NCI-H187 (cell line): ENCODE measurements around the gene S100A4.
"Not testable (repeated sequence)": the region's sequence is repeated elsewhere in the genome, so short reads cannot be mapped to it uniquely, and the experiment has no call there.

Source experiments
- DNase-seq, 2 experiments: peaks; one replicate each; lab custom pipeline; 2025; lab: John Stamatoyannopoulos, UW

The S100A4 gene

GRCh38 chr1:153567621-153568366 is 22.2 kb upstream of the S100A4 start:
- DNase-seq: no peak

GRCh38 chr1:153566414-153567371 is 21.1 kb upstream of the S100A4 start:
- peak; percentile 74 to 81 for DNase-seq

DNA sequence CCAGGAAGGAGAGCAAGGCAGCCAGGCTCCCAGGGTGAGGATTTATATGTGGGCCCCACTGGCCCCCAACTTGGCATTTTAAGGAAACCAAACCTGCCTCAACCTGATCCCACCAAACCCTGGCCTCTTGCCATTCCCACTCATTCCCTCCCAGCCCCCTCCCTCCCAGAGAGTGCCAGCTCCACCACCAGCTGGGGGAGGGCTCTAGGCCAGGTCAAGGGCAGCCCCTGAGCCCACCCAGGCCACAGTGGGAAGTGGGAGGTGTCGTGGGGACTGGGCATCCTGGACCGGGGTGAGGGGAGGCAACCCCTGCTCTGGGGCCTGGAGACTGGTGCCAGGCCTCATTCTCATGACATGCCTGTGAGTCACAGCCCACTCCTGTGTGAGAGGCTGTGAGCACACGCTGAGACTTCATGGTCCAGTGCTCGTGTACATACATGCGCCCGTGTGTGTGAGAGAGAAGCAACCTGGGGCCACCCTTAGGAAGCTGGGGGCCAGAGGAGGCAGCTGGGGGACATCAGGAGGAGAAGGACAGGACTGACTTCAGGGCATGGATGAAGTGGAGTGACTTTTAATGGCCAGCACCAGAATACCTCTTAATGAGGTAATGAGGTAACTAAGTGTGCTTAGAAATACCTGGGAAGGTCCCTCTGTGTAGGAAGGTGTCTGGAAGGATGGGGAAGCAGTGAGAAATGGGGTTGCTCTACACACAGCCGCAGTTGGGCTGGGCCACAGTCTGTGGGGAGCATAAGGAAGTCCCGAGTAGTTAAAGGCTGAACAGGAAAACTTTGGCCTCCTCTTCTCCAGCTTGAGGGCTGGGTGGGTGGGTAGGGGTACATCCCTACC is 20.1 kb upstream of the S100A4 start, which contains the start of gene S100A2:
Gene S100A2 (minus strand): TSS at position 316 of the 846 bp plus-strand sequence. CDS start 1,967 bp downstream, outside the sequence.
- DNase-seq: peak; percentile 36 to 51

GRCh38 chr1:153563991-153564390 is 18.4 kb upstream of the S100A4 start:
- no peak for DNase-seq

- DNase-seq: no peak
These were observed 17.9 kb upstream of the S100A4 start for GRCh38 chr1:153563483-153563901.

GRCh38 chr1:153562021-153562420 is 16.4 kb upstream of the S100A4 start:
- DNase-seq: not testable (repeated sequence)

DNA sequence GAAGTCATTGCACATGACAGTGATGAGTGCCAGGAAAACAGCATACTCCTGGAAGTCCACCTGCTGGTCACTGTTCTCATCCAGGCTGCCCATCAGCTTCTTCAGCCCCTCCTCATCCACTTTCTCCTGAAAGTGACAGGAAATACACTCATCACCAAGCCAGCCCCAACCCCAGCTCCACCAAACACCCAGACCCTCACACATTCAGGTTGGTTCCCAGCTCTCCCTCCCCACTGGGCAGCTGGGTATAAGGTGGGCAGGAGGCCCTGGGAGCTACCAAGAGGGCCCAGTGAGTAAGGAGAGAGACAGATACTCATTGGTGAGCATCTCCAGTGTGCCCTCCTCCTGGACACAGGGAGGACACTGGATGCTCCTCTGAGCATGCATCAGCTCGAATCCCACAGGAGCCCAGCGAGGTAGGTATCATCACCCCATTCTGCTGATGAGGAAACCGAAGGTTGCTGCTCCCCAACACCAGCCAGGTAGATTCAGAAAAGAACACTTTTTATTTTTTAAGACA is 15.9 kb upstream of the S100A4 start:
- no peak for DNase-seq

- DNase-seq: no peak
These were observed 15.3 kb upstream of the S100A4 start for GRCh38 chr1:153560771-153561465.

- DNase-seq: no peak
These were observed 14.6 kb upstream of the S100A4 start for GRCh38 chr1:153560241-153560640.

DNA sequence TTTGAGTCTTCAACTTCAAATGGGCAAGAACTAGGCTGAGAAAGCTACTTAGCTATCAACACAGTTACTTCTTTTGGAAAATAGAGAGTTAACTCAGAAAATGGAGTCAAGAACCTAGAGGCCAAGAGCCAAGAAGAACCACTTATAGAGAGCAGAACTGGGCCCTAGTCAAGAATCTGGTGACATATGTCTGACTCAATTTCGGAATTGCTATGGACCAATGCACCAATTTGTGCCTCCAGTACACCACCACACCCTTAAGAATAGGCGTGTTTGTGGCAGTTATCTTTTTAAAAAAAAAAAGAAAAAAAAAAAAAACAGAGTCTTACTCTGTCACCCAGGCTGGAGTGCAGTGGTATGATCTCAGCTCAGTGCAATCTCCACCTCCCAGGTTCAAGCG is 12.3 kb upstream of the S100A4 start:
- no peak for DNase-seq

DNA sequence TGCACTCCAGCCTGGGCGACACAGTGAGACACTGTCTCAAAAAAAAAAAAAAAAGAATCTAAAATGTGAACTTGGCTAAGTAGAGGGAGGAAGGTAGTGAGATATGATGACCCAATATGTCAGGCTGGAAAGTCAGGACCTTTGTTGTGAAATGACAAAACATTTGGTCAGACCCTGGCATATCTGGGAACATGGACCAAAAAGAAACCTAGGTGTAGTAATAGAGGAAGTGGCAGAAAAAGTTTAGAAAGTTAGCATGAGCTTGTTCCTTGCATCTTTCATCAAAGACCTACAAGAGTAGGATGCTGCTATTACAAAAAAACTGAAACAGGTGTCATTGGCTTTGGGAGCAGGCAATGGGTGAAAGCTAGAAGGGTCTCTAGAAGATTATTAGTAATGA is 10.7 kb upstream of the S100A4 start:
- DNase-seq: no peak

DNA sequence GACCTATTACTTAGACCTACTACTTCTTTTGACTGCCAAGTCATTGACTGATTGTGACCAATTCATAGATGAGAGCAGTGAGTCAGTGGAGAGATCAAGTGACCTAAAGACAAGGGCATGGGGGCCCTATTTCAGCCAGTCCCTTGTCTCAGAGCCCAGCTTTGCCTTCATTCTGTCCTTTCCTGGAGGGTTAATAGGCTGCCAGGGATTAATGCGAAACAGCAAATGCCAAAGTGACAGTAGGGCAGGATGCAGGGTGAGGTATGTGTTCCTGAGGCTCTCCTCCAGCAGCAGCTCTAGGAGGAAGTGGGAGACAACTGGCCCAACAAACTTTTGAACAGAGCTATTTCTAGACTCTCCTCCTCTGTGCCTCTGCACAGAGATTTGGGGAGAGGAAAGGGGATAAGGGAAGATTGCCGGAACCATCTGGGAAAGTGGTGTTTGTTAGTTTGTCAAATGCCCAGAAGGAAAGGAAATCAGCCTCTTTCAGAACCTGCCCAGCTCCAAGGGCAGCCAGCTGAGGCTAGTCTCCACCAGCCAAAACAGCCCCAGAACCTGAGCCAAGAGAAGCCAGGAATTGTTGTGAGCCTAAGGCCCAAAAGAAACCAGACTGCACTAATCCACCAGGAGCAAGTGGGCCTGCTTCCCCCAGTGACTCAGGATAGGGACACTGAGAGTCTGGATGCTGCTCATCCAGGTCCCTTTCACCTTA is 8.4 kb upstream of the S100A4 start:
- DNase-seq: no peak

DNA sequence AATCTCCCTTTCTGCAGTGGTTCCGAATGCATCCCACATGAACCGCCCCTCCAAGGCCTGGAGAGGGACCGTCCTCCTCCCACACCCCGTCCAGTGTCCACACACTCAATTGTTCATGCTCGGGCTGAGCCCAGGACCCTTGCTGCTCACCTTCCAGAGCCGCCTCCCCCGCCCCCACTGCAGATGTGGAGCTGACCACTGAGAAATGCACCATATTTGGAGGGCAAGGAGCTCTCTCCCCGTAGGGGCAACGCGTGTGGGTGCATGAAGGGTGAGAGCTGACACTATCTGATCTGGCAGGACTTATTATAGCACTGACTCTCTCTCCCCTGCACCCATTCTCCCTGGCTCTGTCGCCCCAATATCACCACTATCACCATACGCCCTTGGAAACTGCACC is 7.5 kb upstream of the S100A4 start:
- DNase-seq: no peak

DNA sequence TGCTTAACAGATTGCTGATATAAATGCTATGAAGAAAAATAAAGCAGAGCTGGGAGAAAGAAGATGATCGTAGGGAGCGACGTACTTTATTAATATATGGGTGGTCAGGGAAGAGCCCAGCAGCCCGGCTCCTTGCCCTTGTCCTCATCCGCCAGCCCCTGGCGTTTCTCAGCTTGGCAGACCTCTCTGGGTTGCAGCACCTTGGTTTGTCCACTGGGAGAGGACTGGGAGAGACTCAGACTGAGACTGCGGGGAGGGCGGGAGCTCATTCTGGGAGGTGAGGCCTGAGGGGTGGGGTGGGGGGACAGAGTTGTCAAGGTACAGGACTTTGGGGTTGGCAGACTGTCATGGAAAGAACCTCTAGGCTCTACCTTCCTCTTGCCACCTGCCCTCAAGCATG is 6.7 kb upstream of the S100A4 start:
- no peak for DNase-seq

DNA sequence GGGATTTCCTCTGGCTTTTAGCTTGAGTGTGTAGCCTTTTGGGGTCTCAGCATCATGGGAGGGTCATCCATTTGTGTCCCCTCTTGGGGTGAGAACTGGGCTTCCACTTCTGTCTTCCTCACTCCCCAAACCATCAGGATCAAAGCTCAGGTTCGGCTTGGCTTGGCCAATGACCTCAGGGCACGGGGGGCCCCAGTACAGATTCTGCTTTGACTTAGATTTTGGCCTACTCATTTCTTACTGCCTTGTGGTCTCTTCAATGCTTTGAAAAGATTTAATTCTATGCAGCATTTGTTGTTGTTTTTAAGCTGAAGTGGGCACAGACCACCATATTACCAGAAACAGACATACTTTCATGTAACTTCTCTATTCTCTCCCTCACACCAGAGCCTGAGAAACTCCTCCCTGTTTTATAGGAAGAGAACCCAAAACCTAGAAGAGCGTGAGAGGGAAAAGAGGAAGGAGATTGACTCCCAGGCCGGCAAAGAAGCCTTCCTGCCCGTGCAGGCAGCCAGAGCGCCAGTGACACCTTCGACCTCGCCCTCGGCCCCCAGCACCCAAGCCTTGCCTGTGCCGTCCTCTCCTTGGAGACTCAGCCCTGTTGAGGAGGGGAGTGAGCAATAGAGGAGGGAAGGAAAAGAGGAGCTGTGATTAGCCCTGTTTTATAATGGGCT is 5.4 kb upstream of the S100A4 start:
- no peak for DNase-seq

DNA sequence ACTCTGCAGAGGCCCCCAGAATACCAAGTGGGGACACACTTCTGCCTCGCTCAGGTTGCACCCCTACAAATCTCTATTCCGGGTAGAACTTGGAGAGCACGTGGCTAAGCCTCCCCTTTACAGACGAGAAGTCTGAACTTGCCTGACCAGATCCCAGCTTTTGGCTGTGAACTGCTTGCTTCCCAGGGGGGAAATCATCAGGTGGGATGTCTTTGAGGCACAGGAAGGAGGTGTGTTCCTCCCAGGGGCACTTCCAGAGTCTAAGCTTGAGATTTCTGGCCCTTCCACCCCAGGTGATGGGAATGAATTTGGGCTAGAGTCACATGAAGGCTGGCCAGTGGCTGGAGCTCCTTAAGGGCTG is 4.8 kb upstream of the S100A4 start:
- no peak for DNase-seq

DNA sequence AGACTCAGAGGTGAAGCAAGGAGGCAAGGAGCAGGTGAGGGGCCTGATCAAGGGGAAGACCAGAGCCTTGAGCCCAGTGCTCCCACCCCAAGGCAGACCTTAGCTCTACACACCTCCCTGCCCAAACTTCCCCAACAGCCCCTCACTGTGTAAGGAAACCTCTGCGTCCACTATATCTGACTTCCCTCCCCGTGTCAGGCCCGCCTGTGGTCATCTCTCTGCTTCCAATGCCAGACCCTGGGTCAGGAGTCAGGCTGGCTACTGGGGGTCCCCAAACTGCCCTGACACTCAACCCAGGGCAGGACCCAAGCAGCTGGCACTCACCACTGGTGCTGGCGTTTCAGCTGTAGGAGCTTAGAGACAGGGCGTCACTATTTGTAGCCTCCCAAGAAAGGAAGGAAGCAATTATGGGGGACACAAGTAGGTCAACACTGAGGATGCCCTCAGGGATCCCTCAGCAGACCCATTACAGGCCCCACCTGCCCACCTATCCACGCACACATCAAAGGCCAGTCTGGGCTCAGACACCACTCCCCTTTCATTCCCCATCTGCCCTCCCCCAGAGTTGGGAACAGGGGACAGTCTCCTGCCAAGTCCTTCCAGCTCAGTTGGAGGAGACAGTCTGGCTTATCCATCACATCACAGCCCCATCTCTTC is 4.3 kb upstream of the S100A4 start:
- DNase-seq: no peak

DNA sequence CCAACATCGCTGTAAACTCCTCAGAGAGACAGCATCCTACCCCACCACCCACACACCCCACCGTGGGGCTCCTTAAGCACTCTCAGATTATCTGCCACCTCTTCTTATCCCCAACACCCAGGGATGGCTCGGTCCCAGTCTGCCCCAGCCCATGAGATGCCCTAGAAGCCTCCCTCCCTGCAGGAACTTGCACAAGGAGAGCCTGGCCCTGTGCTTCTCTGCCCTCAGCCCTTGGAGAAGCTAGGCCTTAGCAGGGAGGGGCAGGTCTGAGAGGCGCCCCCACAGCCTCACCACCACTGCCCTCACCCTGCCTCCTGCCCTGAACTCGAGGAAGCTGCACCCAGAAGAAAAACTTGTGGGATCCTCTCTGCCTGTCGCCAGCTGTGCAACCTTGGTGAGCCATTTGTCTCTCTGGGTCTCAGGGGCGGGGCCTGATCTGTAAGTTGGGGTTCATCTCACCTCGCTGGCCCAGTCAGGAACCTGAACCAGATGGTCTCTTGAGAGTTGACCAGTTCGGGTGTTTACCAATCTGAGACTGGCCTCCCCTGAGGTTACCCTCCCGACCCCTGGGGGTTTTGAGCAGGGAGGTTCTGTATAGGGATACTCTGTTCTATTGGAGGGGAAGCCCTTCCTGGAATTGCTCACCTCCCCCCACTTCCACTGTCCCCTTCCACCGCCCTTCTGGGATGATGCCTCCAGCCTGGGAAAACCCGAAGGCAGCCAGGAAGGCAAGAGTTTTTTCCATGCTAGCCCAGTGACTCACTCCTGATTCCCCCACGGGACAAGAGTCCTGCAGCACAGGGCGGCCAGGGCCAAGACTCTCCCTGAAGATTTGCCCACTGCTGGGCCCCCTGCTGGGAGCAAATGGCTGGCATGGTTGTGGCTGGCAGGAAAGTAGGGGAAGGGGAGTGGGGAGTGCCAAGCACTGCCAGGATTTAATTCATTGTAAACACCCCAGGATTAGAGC is 3.4 kb upstream of the S100A4 start, which contains the start of gene S100A3:
Gene S100A3 (minus strand): TSS at position 537 of the 967 bp plus-strand sequence. CDS start 773 bp downstream, outside the sequence.
- no peak for DNase-seq
